Measurements from ENCODE around the gene STAT4. TPM values are rescaled to one million over a fixed set of nuclear protein-coding genes. Genes with fewer than 3 reads are reported as not detected.

Gene STAT4
- total RNA-seq, 1 donor from 2014 or later = 0.13 TPM

GRCh38 chr2:191087311-191087710 lies 63.5 kb downstream of the STAT4 start:
- DNase-seq (ENCODE audit: low read depth, low spot score) = no peak

DNA sequence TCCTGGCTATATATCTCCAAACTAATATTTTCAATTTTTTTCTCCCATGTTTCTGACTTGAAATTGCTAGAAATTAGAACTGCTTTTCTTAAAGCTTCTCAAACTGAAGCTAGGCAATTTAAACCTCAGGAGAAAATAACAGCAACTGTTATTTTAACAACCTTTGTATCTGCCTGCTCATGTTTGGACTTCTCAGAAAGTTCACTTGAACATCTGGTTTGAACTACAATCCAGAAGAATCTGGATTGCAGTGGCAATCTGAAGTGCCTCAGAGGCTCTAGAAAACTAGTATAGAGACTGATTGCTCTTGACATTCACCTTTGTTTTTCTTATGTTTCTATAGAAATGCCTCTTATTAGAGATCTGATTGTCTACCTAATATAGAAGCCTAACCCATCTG lies 64.1 kb downstream of the STAT4 start:
- DNase-seq (ENCODE audit: low read depth, low spot score) = no peak

DNA sequence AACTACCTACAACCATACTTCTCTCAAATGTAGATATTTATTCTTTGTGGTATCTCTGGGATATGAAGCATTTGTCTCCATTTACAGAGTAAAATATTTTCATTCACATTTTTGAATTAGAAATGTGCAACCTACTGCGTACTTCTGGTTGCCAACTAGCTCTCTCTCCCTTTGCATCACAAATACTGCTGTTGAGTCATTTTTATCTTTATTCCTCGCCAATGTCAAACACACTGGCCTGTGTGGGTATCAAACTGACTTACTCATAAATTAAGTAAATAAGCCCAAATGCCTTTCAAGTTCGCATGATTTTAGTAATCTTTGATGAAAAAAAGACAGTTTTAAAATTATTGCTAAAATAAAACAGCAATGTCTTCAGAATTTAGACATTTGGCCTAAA lies 67.3 kb downstream of the STAT4 start:
- no peak for DNase-seq (ENCODE audit: low read depth, low spot score)

DNA sequence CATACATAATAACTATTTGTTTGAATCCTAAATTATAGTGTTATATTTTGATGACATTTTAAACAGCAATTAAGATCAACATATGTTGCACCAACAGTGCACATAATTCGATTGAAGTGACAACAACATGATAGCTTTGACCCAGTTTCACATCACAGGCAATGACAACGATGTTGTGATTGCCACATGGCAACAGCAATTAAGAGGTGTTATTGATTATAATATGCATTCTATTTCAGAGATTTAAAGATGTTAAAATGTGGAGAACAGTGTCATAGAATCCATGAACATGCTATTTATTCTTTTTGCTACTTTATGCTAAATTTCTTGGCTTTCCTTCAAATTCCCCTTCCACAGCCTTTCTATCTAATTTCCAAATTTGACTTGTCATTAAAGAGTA lies 68.5 kb downstream of the STAT4 start:
- DNase-seq (ENCODE audit: low read depth, low spot score) = no peak

DNA sequence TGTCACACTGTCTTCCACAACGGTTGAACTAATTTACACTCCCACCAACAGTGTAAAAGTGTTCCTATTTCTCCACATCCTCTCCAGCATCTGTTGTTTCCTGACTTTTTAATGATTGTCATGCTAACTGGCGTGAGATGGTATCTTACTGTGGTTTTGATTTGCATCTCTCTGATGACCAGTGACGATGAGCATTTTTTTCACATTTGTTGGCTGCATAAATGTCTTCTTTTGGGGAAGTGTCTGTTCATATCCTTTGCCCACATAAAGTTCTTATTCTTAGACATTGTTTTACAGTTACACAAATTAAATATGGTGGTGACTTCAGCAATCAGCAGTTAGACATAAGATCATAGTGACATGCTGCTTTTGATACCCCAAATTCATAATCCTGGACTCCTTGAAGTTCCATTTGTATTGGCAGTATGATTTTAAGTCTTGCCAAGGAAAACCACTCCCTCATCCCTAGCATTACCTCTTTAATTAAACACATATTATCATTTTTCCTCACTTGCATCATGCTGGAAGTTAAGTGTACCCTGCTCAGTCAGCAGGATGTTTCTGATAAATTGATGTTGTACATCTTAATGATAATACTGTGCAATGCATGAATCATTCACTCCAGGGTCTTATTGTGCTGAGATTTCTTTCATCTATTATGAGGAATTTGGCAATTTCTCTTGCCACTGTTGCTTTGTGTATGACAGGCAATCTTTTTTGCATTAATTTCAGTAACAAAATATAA lies 69.2 kb downstream of the STAT4 start:
- DNase-seq (ENCODE audit: low read depth, low spot score) = no peak

- no peak for DNase-seq (ENCODE audit: low read depth, low spot score)
These were observed 72.5 kb downstream of the STAT4 start for GRCh38 chr2:191078165-191078867.

GRCh38 chr2:191070276-191070675 lies 80.5 kb downstream of the STAT4 start:
- DNase-seq (ENCODE audit: low read depth, low spot score) = no peak

GRCh38 chr2:191069606-191070005 lies 81.2 kb downstream of the STAT4 start:
- no peak for DNase-seq (ENCODE audit: low read depth, low spot score)

DNA sequence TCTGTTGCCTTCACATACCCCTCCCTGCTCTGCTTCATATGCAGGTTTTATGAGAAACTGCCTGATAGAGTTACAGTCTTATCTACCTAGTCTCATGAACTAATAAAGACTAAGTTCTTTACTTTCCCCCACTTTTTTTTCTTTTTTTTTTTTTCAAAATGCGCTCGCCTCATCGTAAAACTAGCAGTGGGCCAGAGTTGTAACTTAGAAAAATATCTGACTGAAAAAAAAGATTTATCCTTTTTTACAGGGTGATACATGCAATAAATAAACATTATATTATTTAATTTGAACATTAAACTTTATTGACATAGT lies 83.9 kb downstream of the STAT4 start:
- DNase-seq (ENCODE audit: low read depth, low spot score) = no peak

DNA sequence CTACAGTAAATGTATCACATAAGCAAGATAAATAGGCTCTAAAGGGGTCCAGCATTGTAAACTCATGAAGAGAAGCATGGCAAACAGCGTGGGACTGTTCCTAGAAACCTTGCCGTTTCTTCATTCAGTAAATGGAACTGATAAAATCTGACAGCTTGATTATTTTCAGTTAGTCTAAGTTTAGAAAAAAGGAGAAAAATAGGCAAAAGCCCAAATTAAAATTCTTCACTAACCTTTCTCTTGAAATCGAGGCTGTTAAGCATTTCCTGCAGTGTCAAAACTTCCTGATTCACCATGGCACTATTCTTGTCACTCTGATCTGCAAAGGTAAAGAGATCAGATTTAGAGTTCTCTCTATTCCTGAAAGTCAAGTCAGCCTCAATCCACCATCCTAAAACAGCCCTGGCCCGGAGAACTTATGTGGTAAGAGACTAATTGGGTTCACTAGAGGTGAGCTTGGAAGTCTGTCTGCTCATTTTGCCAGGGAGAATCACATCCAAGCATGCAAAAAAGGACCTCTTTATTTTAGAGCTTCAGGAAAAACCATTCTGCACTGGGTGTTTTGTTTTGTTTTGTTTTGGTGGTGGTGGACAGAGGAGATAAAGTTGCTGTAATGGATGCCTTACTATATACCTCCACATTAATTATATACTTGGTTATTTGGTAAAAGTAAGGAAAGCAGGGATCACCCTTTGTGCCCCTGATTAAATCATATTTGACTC lies 84.4 kb downstream of the STAT4 start:
- DNase-seq (ENCODE audit: low read depth, low spot score) = no peak

- no peak for DNase-seq (ENCODE audit: low read depth, low spot score)
These were observed 85.0 kb downstream of the STAT4 start for GRCh38 chr2:191065785-191066184.

DNA sequence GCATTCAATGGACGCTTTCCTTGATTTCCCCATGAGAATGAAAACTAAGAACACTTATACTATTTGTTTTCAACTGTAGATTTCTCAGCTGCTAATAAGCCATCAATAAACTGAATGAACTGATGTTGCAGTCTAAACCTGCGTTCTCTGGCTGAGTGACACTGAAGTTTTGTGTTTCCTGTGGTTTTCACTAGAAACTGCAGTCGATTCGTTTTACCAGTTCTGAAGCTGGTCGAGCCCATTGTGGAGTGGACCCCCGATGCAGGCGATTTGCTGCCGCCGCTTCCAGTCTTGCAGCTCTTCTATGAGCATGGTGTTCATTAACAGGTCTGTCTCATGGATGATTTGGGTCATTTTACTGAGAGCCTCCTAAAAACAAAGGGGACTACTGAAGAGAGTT lies 86.2 kb downstream of the STAT4 start:
- no peak for DNase-seq (ENCODE audit: low read depth, low spot score)

DNA sequence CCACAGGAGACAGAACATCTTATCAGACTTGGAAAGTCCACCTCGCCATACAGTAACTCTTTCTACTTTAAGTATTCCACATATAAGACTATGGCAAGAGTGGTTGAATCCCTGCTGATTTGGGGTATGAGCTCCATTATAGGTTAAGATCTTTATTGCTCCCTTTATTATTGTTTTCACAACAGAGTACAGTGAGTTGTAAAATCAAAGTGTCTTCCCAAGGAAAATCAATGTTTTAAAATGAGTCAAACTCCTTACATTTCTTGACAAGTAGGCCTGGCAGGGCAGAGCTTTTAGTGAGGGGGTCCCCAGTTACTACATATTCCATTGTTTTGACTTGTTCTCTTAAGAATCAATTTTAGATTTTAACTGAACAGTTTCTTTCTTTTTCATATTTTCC lies 87.2 kb downstream of the STAT4 start:
- no peak for DNase-seq (ENCODE audit: low read depth, low spot score)

DNA sequence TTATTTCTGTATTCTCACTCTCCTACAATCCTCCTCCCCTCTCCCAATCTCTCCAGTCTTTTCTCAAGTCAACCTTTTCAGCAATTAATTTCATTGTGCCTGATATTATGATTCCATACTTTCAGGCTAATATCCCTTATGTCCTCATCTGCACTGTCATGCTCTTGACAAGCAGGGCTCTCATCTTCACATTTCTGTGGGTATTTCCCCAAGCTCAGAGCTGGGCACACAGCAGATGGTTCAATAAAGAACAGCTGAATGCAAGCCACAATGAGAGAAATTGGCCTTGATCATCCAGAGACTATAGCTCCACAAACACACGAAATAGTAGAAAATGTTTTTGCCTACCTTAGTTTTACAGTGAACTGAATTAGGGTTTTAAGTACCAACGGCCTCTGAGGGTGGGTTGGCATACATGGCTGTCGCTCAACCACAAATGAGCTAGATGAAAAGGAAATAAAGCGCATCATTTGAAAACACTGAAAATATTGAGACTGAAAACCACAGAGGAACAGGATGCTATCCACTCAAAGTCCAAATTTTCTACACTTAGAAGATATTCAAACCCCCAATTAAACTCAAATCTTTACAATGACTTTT lies 89.3 kb downstream of the STAT4 start:
- DNase-seq (ENCODE audit: low read depth, low spot score) = no peak

DNA sequence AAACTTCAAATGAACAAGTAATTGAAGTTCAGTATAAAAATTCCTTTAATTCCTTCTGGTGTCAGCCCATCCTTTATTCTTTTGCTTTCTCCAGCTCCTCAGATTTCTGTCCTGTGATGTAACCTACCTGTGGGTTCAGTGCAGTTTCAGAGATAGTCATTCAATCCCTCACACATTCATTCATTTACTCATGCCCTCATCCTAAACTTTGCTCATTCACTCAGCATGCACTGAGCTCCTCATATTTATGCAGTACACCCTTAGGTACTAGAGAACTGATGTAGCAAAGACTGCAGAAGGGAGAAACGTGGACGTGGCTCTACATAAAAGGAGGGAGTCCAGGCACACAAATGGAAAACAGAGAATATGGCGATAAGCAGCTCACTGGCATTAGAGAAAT lies 91.5 kb downstream of the STAT4 start:
- DNase-seq (ENCODE audit: low read depth, low spot score) = no peak

GRCh38 chr2:191056228-191056627 lies 94.6 kb downstream of the STAT4 start:
- DNase-seq (ENCODE audit: low read depth, low spot score) = no peak

- no peak for DNase-seq (ENCODE audit: low read depth, low spot score)
These were observed 97.5 kb downstream of the STAT4 start for GRCh38 chr2:191053256-191053655.

- DNase-seq (ENCODE audit: low read depth, low spot score) = no peak
These were observed 98.7 kb downstream of the STAT4 start for GRCh38 chr2:191051825-191052778.

DNA sequence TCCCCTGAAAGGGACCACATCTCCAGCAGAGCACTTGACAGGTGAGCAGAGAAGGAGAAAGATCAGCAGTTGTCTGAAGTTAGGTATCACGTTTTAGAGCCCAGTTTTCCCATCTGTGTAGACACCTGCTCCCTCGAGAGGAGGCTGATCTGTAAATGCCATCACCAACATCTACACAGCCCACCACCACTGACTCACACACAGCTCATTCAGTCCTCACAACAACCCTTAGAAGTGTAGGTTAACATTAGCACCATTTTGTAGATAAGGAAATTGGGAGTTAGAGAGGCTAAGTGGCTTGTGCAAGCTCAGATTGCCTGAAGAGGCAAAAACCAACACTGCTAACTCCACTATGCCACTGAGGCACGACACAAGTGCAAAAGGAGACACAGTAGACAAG lies 99.6 kb downstream of the STAT4 start:
- no peak for DNase-seq (ENCODE audit: low read depth, low spot score)

- DNase-seq (ENCODE audit: low read depth, low spot score) = no peak
These were observed 100.2 kb downstream of the STAT4 start for GRCh38 chr2:191050640-191050987.

All from pulmonary artery endothelial cell (primary cell).